ENCODE data around the gene ASCL5. TPM values are rescaled to one million over a fixed set of nuclear protein-coding genes. Genes with fewer than 3 reads are reported as not detected.

Gene ASCL5
- total and polyA plus RNA-seq, 4 donors = 0.01 to 0.25 (median 0.14) TPM; not detected in 1

GRCh38 chr1:201105688-201106087, 21.3 kb downstream of the ASCL5 start:
- Histone ChIP-seq H3K27me3 (ENCODE audit: control insufficient read depth in 3 of 3, insufficient read depth in 3 of 3, low read length in 2 of 3) (no peaks in the 10 kb centered on the region), H3K9ac (ENCODE audit: insufficient read depth in 1 of 2, low read length in 2 of 2) (no peak overlapping the region), H3K27ac (ENCODE audit: low read depth in 1 of 2, low read length in 1 of 2) (no peak overlapping the region), H3K36me3 (ENCODE audit: control insufficient read depth in 4 of 4, insufficient read depth in 4 of 4, low read length in 4 of 4) (no peaks in the 10 kb centered on the region), H3K4me1 (ENCODE audit: control insufficient read depth in 5 of 5, insufficient read depth in 5 of 5, low read length in 5 of 5) (peaks cover 0 to 7% (median 0%) of the 10 kb centered on the region in 5 donors), H3K4me3 (no peak overlapping the region), H3K9me3 (ENCODE audit: control insufficient read depth in 4 of 4, insufficient read depth in 3 of 4, low read length in 3 of 4) (no peaks in the 10 kb centered on the region)
- ATAC-seq (ENCODE audit: insufficient read depth, low FRiP score) (no peak), DNase-seq (no peak)
- TF ChIP-seq CTCF (IDR thresholded peaks at IDR 0.05; ENCODE audit: control extremely low read depth, extremely low read depth) = no peak
- WGBS, 2 donors = 87 to 88% methylated on average over 5 of the region's 5 CpGs

DNA sequence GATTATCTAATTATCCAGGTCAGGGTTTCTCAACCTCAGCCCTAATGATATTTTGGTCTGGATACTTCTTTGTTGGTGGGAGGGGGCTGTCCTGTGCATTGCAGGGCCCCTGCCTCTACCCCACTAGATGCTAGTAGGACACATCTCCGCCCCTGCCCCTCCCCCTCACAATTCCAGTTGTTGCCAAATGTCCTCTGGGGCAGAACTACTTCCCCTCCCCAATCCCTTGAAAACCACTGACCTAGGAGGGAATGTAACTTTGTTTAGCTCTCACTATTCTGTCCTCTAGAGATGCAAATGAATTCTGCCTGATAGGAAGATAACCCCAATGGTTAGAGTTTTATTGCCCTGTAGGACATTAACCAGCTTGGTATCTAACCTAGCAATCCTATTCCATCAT, 22.8 kb downstream of the ASCL5 start:
- 60 to 81% methylated on average over 1 of the region's 1 CpG for WGBS, 2 donors
- ATAC-seq (ENCODE audit: insufficient read depth, low FRiP score) = no peak

GRCh38 chr1:201103666-201104065, 23.3 kb downstream of the ASCL5 start:
- 78 to 85% methylated on average over 9 of the region's 9 CpGs for WGBS, 2 donors
- H3K27me3 ChIP-seq (ENCODE audit: control insufficient read depth in 3 of 3, insufficient read depth in 3 of 3, low read length in 2 of 3) = no peaks in the 10 kb centered on the region
- H3K27ac ChIP-seq (ENCODE audit: low read depth in 1 of 2, low read length in 1 of 2) = no peak overlapping the region
- DNase-seq (no peak), ATAC-seq (ENCODE audit: insufficient read depth, low FRiP score) (no peak)
- no peak overlapping the region for H3K4me3 ChIP-seq
- no peaks in the 10 kb centered on the region for H3K36me3 ChIP-seq (ENCODE audit: control insufficient read depth in 4 of 4, insufficient read depth in 4 of 4, low read length in 4 of 4)
- no peak for TF ChIP-seq CTCF (IDR thresholded peaks at IDR 0.05; ENCODE audit: control extremely low read depth, extremely low read depth)
- peaks cover 0 to 7% (median 0%) of the 10 kb centered on the region in 5 donors for H3K4me1 ChIP-seq (ENCODE audit: control insufficient read depth in 5 of 5, insufficient read depth in 5 of 5, low read length in 5 of 5)
- no peaks in the 10 kb centered on the region for H3K9me3 ChIP-seq (ENCODE audit: control insufficient read depth in 4 of 4, insufficient read depth in 3 of 4, low read length in 3 of 4)
- H3K9ac ChIP-seq (ENCODE audit: insufficient read depth in 1 of 2, low read length in 2 of 2) = no peak overlapping the region

More for the DNA sequence above, 22.8 kb downstream of the ASCL5 start:
- no peak for DNase-seq
- Histone ChIP-seq H3K4me1 (ENCODE audit: control insufficient read depth in 5 of 5, insufficient read depth in 5 of 5, low read length in 5 of 5) (peaks cover 0 to 7% (median 0%) of the 10 kb centered on the region in 5 donors), H3K27me3 (ENCODE audit: control insufficient read depth in 3 of 3, insufficient read depth in 3 of 3, low read length in 2 of 3) (no peaks in the 10 kb centered on the region), H3K36me3 (ENCODE audit: control insufficient read depth in 4 of 4, insufficient read depth in 4 of 4, low read length in 4 of 4) (no peaks in the 10 kb centered on the region), H3K4me3 (no peak overlapping the region), H3K9ac (ENCODE audit: insufficient read depth in 1 of 2, low read length in 2 of 2) (no peak overlapping the region), H3K9me3 (ENCODE audit: control insufficient read depth in 4 of 4, insufficient read depth in 3 of 4, low read length in 3 of 4) (no peaks in the 10 kb centered on the region), H3K27ac (ENCODE audit: low read depth in 1 of 2, low read length in 1 of 2) (no peak overlapping the region)
- no peak for TF ChIP-seq CTCF (IDR thresholded peaks at IDR 0.05; ENCODE audit: control extremely low read depth, extremely low read depth)

Data from lung (tissue), 12 donors.